Sigmoid colon (tissue), 7 donors: Measurements from ENCODE around the gene NKX1-1. TPM values are rescaled to one million over a fixed set of nuclear protein-coding genes. Genes with fewer than 3 reads are reported as not detected.

Experiments
- DNase-seq: peaks from one replicate; pipeline ENCODE4 v3.0.0-alpha.2; 2019
- H3K27ac ChIP-seq, 4 donors: fragments of 200-600 bp; sonication (generic); one replicate each; pipeline ENCODE4 v1.5.1; 2016 to 2019; ENCODE audit warnings: mild to moderate bottlenecking in 1 of 4
- H3K27me3 ChIP-seq, 3 donors: fragments of 200-600 bp; sonication (generic); one replicate each; pipeline ENCODE4 v1.5.1; 2019; ENCODE audit warnings: mild to moderate bottlenecking in 1 of 3
- H3K36me3 ChIP-seq, 4 donors: fragments of 200-600 bp; sonication (generic); one replicate each; pipeline ENCODE4 v1.5.1; 2016 to 2019
- H3K4me1 ChIP-seq, 4 donors: fragments of 200-600 bp; sonication (generic); one replicate each; pipeline ENCODE4 v1.5.1; 2017 to 2019
- H3K4me3 ChIP-seq, 4 donors: fragments of 200-600 bp; sonication (generic); one replicate each; pipeline ENCODE4 v1.5.1; 2017 to 2019; ENCODE audit warnings: mild to moderate bottlenecking in 2 of 4, moderate library complexity in 1 of 4
- H3K9me3 ChIP-seq, 4 donors: fragments of 200-600 bp in 3 of 4; sonication (generic) in 3 of 4; one replicate each; pipeline versions ENCODE4 v1.5.1 to v1.6.1; 2013 to 2019
- CTCF ChIP-seq, 4 experiments: fragments of 450-650 bp in 3 of 4; fragments of 200-600 bp in 1 of 4; IDR thresholded peaks; one replicate each; pipeline ENCODE4 v1.5.1; 2016 to 2019; ENCODE audit warnings: antibody characterized with exemption in 4 of 4, mild to moderate bottlenecking in 3 of 4, moderate library complexity in 2 of 4
- EP300 ChIP-seq, 4 donors: sonication (generic); formaldehyde crosslinking; IDR thresholded peaks; one replicate each; pipeline ENCODE4 v1.6.1; 2017; ENCODE audit warnings: antibody characterized with exemption in 4 of 4
- POLR2A ChIP-seq, 2 donors: fragments of 450-650 bp; IDR thresholded peaks; one replicate each; pipeline ENCODE4 v1.6.1; 2016; ENCODE audit warnings: antibody characterized with exemption in 2 of 2, mild to moderate bottlenecking in 2 of 2, moderate library complexity in 2 of 2
- POLR2AphosphoS5 ChIP-seq, 4 donors: sonication (generic); formaldehyde crosslinking; IDR thresholded peaks; one replicate each; pipeline ENCODE4 v1.6.1; 2017; ENCODE audit warnings: antibody characterized with exemption in 4 of 4
- WGBS, 2 donors: extraction: QIAGEN DNeasy Blood & Tissue Kit; methylation state at CpG; one replicate each; pipeline ENCODE4 v1.1.7; 2013; 5-methylcytosine and 5-hydroxymethylcytosine counted together
- intact Hi-C: fragments of 100-400 bp; cut with DNase I; formaldehyde crosslinking; loops from one replicate; pipeline ENCODE4 v1.15.1; 2023
- polyA plus RNA-seq, 3 donors: library from polyadenylated mRNA; stranded (reverse); fragments of 200-250 nt; gene quantifications; one replicate each; pipeline ENCODE4 v1.2.3, GENCODE V29; 2013
- total RNA-seq, 4 donors: library from RNA; depleted of rRNA; stranded (reverse); fragments of >200 nt; gene quantifications; one replicate each; pipeline ENCODE4 v1.1.0, GENCODE V29; 2016
- donor health status: healthy with polysubstance abuse.
- donor health status: Bipolar disorder and iron deficiency.
- donor health status: healthy.

Gene NKX1-1
- total and polyA plus RNA-seq, 7 donors: not detected

- TF ChIP-seq EP300 (IDR thresholded peaks at IDR 0.05): no peak
- no peak for TF ChIP-seq CTCF (IDR thresholded peaks at IDR 0.05)
- no peak for TF ChIP-seq POLR2A (IDR thresholded peaks at IDR 0.05)
- TF ChIP-seq POLR2AphosphoS5 (IDR thresholded peaks at IDR 0.05): no peak
- Histone ChIP-seq H3K9me3 (no peaks in the 10 kb centered on the region), H3K4me1 (no peaks in the 10 kb centered on the region), H3K27me3 (no peaks in the 10 kb centered on the region), H3K36me3 (peaks cover 0 to 57% (median 10%) of the 10 kb centered on the region in 4 donors), H3K4me3 (no peak overlapping the region), H3K27ac (no peak overlapping the region)
- 94 to 95% methylated on average over 24 of the region's 24 CpGs for WGBS, 2 donors
- DNase-seq: peak; percentile 54
- intact Hi-C loops: no loop called here
Measured at GRCh38 chr4:1368421-1369090, 37.7 kb downstream of the NKX1-1 start.

- Histone ChIP-seq H3K27ac (no peak overlapping the region), H3K36me3 (peaks cover 0 to 53% (median 12%) of the 10 kb centered on the region in 4 donors), H3K9me3 (no peaks in the 10 kb centered on the region), H3K4me3 (no peak overlapping the region), H3K27me3 (no peaks in the 10 kb centered on the region), H3K4me1 (no peaks in the 10 kb centered on the region)
- 91 to 92% methylated on average over 10 of the region's 10 CpGs for WGBS, 2 donors
- peak; percentile 40 for DNase-seq
- no peak for TF ChIP-seq POLR2AphosphoS5 (IDR thresholded peaks at IDR 0.05)
- no peak for TF ChIP-seq CTCF (IDR thresholded peaks at IDR 0.05)
- no peak for TF ChIP-seq POLR2A (IDR thresholded peaks at IDR 0.05)
- TF ChIP-seq EP300 (IDR thresholded peaks at IDR 0.05): no peak
- intact Hi-C loops: no loop called here
Measured at GRCh38 chr4:1367936-1368289, 38.3 kb downstream of the NKX1-1 start.

- TF ChIP-seq EP300 (IDR thresholded peaks at IDR 0.05) (no peak), CTCF (IDR thresholded peaks at IDR 0.05) (no peak), POLR2AphosphoS5 (IDR thresholded peaks at IDR 0.05) (no peak), POLR2A (IDR thresholded peaks at IDR 0.05) (no peak)
- whole genome bisulfite sequencing, 2 donors: 96 to 97% methylated on average over 17 of the region's 17 CpGs
- peaks cover 0 to 50% (median 12%) of the 10 kb centered on the region in 4 donors for H3K36me3 ChIP-seq
- no peak overlapping the region for H3K4me3 ChIP-seq
- intact Hi-C loops: no loop called here
- H3K27me3 ChIP-seq: no peaks in the 10 kb centered on the region
- no peak overlapping the region for H3K27ac ChIP-seq
- no peaks in the 10 kb centered on the region for H3K4me1 ChIP-seq
- no peaks in the 10 kb centered on the region for H3K9me3 ChIP-seq
- peak; percentile 49 for DNase-seq
Measured at GRCh38 chr4:1367230-1367935, 38.9 kb downstream of the NKX1-1 start.

GRCh38 chr4:1366371-1367229 is 39.6 kb downstream of the NKX1-1 start:
- WGBS, 2 donors: 95 to 96% methylated on average over 35 of the region's 35 CpGs
- H3K36me3 ChIP-seq: peaks cover 0 to 42% (median 9%) of the 10 kb centered on the region in 4 donors
- H3K9me3 ChIP-seq: no peaks in the 10 kb centered on the region
- H3K27ac ChIP-seq: no peak overlapping the region
- no peaks in the 10 kb centered on the region for H3K4me1 ChIP-seq
- H3K4me3 ChIP-seq: no peak overlapping the region
- peak; percentile 45 for DNase-seq
- no peaks in the 10 kb centered on the region for H3K27me3 ChIP-seq
- TF ChIP-seq POLR2AphosphoS5 (IDR thresholded peaks at IDR 0.05) (no peak), POLR2A (IDR thresholded peaks at IDR 0.05) (no peak), EP300 (IDR thresholded peaks at IDR 0.05) (no peak), CTCF (IDR thresholded peaks at IDR 0.05) (no peak)
- intact Hi-C loops: no loop called here
